ENCODE data around the gene TECR. TPM values are rescaled to one million over a fixed set of nuclear protein-coding genes. Genes with fewer than 3 reads are reported as not detected.

The TECR gene
- total and polyA plus RNA-seq, 2 of the 13 experiments (the other 11 are each of a cell fraction or from before 2014, with no cell fraction given): 54.9 to 121 TPM

GRCh38 chr19:14519860-14520407 is 9.5 kb upstream of the TECR start (continued):
- TF ChIP-seq ZNF33A (CRISPR knock-in tag; IDR thresholded peaks at IDR 0.05; ENCODE audit: borderline replicate concordance) (no peak), GRHL1 (CRISPR knock-in tag; conservative IDR thresholded peaks at IDR 0.05) (no peak), ZNF564 (CRISPR knock-in tag; IDR thresholded peaks at IDR 0.05) (no peak), HNF1A (IDR thresholded peaks at IDR 0.05; ENCODE audit: low read depth) (no peak), HNF1A (CRISPR knock-in tag; IDR thresholded peaks at IDR 0.05; ENCODE audit: borderline replicate concordance) (no peak), HMG20A (CRISPR knock-in tag; IDR thresholded peaks at IDR 0.05; ENCODE audit: borderline replicate concordance) (peak; percentile 85; the same call in 1 of the 2 replicates), TFE3 (CRISPR knock-in tag; IDR thresholded peaks at IDR 0.05) (peak; percentile 91), CBX2 (IDR thresholded peaks at IDR 0.05; ENCODE audit: low read depth, low read length) (no peak), CBX2 (CRISPR knock-in tag; IDR thresholded peaks at IDR 0.05; ENCODE audit: low read depth) (no peak), RFX5 (IDR thresholded peaks at IDR 0.05; ENCODE audit: low read depth, low read length) (no peak), ZBTB40 (IDR thresholded peaks at IDR 0.05) (no peak), ZBTB40 (CRISPR knock-in tag; IDR thresholded peaks at IDR 0.05) (no peak), NRL (CRISPR knock-in tag; IDR thresholded peaks at IDR 0.05; ENCODE audit: borderline replicate concordance) (no peak)
